ENCODE measurements around the gene SRSF9. TPM values are rescaled to one million over a fixed set of nuclear protein-coding genes. Genes with fewer than 3 reads are reported as not detected.
"Not testable (repeated sequence)": the region's sequence is repeated elsewhere in the genome, so short reads cannot be mapped to it uniquely, and the experiment has no call there.

Gene SRSF9
- total RNA-seq, 2 experiments from 2014 or later = 164 to 171 TPM

DNA sequence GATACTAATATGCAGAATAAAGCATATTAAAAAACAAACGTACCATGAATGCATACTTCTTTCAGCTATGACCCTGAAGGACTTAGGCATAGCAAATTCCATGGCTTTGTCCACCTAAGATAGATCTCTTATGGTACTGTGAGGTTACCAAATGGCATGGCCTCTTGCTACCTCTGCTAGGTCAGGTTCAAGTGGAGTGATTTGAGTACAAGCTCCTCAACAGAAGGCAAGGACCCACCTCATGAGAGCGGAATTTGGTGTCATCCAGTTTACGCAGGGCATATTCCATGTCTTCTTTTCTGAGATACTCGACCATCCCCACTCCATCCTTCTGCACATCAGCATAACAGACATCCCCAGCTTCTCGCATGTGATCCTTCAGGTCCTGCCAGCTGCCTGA is 5.8 kb downstream of the SRSF9 start:
- intact Hi-C loops (cut with micrococcal nuclease) = no loop called here
- CTCF ChIA-PET = interaction anchor here (1.0 to 8.2 kb wide), 5 partner anchors 9 to 119 kb away, joined by 3 to 121 read pairs (median 3); no protein-coding TSS in a partner anchor
- Mint-ChIP-seq H3K27ac (no peak overlapping the region), H3K4me3 (no peak overlapping the region), H3K9me3 (no peaks in the 10 kb centered on the region), H3K27me3 (ENCODE audit: low read depth) (no peaks in the 10 kb centered on the region), H3K36me3 (ENCODE audit: low read depth) (peaks cover 33% of the 10 kb centered on the region), H3K4me1 (ENCODE audit: low read depth) (peaks cover 25% of the 10 kb centered on the region)
- DNase-seq = no peak

DNA sequence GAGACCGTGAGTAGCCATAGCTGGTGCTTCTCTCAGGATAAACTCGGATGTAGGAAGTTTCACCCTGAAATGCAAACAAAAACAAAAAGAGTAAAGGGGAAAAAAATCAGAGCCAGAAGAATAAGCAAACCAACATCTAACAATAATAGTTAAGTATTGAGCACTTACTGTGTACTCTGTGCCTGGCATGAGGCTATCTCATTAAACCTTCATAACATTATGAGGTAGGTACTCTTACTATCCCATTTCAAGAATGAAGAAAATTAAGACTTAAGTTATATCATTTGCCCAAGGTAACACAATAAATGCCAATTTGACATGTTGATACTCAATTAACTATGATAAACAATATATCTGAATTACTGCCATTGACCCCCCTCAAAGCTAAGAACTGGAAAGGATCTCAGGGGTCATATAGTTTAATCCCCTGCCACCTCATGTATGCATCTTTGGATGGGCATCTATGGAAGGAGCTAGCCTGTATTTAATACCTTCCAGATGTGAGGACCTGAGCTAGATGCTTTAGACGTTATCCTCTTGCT is 7.4 kb downstream of the SRSF9 start:
- no peaks in the 10 kb centered on the region for H3K9me3 Mint-ChIP-seq
- CTCF ChIA-PET = interaction anchor here (1.1 kb wide), 1 partner anchor 32 kb away, joined by 6 read pairs; no protein-coding TSS in a partner anchor
- peaks cover 34% of the 10 kb centered on the region for H3K36me3 Mint-ChIP-seq (ENCODE audit: low read depth)
- no peak for DNase-seq
- intact Hi-C loops (cut with micrococcal nuclease) = no loop called here
- peak overlapping the region; percentile 9 for H3K27ac Mint-ChIP-seq
- no peaks in the 10 kb centered on the region for H3K27me3 Mint-ChIP-seq (ENCODE audit: low read depth)
- peaks cover 15% of the 10 kb centered on the region for H3K4me1 Mint-ChIP-seq (ENCODE audit: low read depth)
- H3K4me3 Mint-ChIP-seq = no peak overlapping the region

DNA sequence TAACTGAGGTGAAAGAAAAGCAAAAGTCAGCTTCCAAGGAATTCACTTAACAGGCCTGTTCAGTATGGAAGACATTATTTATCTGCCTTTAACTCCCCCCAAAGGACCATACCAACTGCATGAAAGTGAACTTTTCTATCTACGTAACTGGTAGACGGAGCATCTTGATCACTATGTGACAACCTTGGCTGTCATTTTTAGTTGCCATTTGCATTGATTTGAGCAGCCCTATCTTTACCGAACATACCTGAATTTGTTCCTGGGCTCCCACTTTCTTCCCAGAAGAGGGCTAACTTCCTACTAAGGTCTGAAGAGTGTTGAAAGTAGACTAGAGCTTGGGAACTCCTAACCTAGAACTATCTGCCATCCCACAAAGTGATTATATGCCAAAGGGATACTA is 9.4 kb downstream of the SRSF9 start:
- Mint-ChIP-seq H3K9me3 (no peaks in the 10 kb centered on the region), H3K36me3 (ENCODE audit: low read depth) (peaks cover 36% of the 10 kb centered on the region), H3K4me1 (ENCODE audit: low read depth) (no peaks in the 10 kb centered on the region), H3K27me3 (ENCODE audit: low read depth) (no peaks in the 10 kb centered on the region), H3K27ac (peak overlapping the region; percentile 3), H3K4me3 (no peak overlapping the region)
- CTCF ChIA-PET = interaction anchor here (1.2 to 1.6 kb wide), 2 partner anchors 13 to 20 kb away, joined by 4 to 5 read pairs; no protein-coding TSS in a partner anchor
- intact Hi-C loops (cut with micrococcal nuclease) = no loop called here
- DNase-seq = no peak

DNA sequence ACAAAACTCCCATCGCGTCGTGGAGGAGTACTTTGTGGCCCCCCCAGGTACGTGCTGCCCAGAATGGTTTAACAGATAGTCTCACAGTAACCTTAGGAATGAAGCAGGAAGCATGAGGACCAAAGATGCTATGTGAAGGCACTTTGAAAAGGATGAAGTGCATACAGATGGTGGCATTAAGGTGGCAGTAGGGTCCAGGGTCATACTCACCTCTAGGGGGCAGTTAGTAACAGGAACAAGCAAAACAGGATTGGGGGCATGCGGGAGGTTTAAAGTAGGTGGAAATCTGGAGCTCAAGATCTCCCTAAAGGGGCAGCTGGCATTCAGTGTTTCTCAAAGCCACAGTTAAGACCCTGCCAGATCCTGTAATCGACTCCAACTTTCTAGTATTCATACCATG is 12.4 kb downstream of the SRSF9 start:
- H3K27ac Mint-ChIP-seq = peak overlapping the region; percentile 28

DNA sequence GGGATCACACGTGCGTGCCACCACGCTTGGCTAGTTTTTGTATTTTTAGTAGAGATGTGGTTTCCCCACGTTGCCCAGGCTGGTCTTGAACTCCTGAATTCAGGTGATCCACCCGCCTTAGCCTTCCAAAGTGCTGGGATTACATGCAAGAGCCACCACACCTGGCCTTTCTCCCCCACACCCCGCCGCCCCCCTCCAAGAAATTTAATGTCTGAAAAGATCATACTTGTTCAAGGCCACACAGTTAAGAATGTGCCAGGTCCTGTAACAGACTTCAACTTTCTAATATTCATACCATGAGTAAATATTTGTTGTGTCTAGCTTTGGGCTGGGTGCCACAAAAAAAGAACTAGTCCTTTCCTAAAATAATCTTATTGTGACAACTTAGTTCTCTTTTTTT is 14.2 kb downstream of the SRSF9 start:
- H3K27me3 Mint-ChIP-seq (ENCODE audit: low read depth) = no peaks in the 10 kb centered on the region
- H3K9me3 Mint-ChIP-seq = no peaks in the 10 kb centered on the region
- CTCF ChIA-PET = interaction anchor here (0.6 to 10.3 kb wide), 4 partner anchors 12 to 33 kb away, joined by 3 to 121 read pairs (median 3); partner anchors contain the start of gene SRSF9
- H3K4me3 Mint-ChIP-seq = no peak overlapping the region
- peaks cover 5% of the 10 kb centered on the region for H3K4me1 Mint-ChIP-seq (ENCODE audit: low read depth)
- H3K27ac Mint-ChIP-seq = no peak overlapping the region
- H3K36me3 Mint-ChIP-seq (ENCODE audit: low read depth) = peaks cover 22% of the 10 kb centered on the region
- no peak for DNase-seq
- intact Hi-C loops (cut with micrococcal nuclease) = no loop called here

More for the DNA sequence above, 12.4 kb downstream of the SRSF9 start:
- DNase-seq = no peak
- Mint-ChIP-seq H3K4me3 (no peak overlapping the region), H3K36me3 (ENCODE audit: low read depth) (peaks cover 26% of the 10 kb centered on the region), H3K4me1 (ENCODE audit: low read depth) (peaks cover 3% of the 10 kb centered on the region), H3K27me3 (ENCODE audit: low read depth) (no peaks in the 10 kb centered on the region), H3K9me3 (no peaks in the 10 kb centered on the region)
- intact Hi-C loops (cut with micrococcal nuclease) = no loop called here
- CTCF ChIA-PET = interaction anchor here (1.0 to 10.3 kb wide), 2 partner anchors 10 kb away, joined by 5 to 121 read pairs; partner anchors contain the start of gene SRSF9

DNA sequence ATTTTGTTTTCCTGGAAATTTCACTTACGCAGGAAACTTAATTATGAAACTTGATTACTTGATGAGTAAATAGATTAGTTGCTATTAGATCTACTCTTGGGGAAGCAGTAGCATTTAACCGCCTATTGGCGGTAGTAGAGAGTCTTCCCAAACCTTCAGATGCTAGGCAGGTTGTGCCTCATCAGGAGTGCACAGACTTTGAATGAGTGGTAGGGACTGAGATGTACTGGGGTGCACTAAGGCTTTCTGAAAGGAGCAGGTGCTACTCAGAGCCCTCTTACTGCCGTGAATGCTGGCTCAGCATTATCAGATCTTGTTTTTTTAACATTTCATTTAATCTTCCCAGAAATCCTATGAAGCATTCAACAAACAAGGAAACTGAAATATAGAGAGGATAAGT is 15.6 kb downstream of the SRSF9 start:
- H3K27me3 Mint-ChIP-seq (ENCODE audit: low read depth) = no peaks in the 10 kb centered on the region
- peaks cover 24% of the 10 kb centered on the region for H3K36me3 Mint-ChIP-seq (ENCODE audit: low read depth)
- no peak overlapping the region for H3K27ac Mint-ChIP-seq
- H3K9me3 Mint-ChIP-seq = no peaks in the 10 kb centered on the region
- intact Hi-C loops (cut with micrococcal nuclease) = no loop called here
- DNase-seq = peak; percentile 40
- no peak overlapping the region for H3K4me3 Mint-ChIP-seq
- CTCF ChIA-PET = interaction anchor here (0.5 to 10.3 kb wide), 5 partner anchors 11 to 504 kb away, joined by 3 to 121 read pairs (median 7); partner anchors contain the start of gene SRSF9
- H3K4me1 Mint-ChIP-seq (ENCODE audit: low read depth) = peaks cover 10% of the 10 kb centered on the region

DNA sequence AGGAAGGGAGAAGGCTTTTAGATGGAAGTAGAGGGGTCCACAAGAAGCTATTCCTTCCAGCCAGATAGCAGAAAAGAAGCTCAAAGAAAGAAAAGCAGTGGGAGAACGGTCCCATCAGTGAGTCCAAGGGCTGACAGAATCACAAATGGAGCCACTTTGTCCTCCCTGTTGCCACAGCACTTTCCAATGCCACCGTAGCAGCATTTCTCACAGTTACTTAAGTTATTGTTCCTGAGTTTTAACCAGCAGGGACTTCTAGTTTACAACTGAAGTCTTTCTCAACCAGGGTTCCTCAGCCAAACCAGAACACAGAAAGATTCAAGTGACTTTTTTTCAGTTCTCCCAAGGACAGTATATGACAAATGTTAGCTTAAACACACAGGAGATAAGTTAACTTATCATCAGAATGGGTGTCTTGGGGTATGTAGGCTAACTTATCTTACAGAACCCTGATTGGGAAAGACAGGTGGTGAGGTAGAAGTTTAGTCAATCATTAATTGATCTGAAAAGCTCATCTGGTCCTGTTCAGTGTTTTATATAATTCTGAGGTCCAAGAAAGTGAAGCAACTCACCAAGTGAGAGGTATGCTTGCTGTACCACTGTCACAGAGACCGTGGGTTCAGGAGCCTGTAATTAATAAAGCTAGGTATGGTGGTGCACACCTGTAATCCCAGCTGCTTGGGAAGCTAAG is 16.3 kb downstream of the SRSF9 start:
- peak overlapping the region; percentile 30 for H3K27ac Mint-ChIP-seq
- peaks cover 26% of the 10 kb centered on the region for H3K36me3 Mint-ChIP-seq (ENCODE audit: low read depth)
- DNase-seq = no peak
- H3K9me3 Mint-ChIP-seq = no peaks in the 10 kb centered on the region
- H3K4me1 Mint-ChIP-seq (ENCODE audit: low read depth) = peaks cover 13% of the 10 kb centered on the region
- no peak overlapping the region for H3K4me3 Mint-ChIP-seq
- CTCF ChIA-PET = interaction anchor here (0.5 to 10.3 kb wide), 7 partner anchors 11 to 275 kb away, joined by 3 to 121 read pairs (median 5); partner anchors contain the start of genes COX6A1 and SRSF9
- H3K27me3 Mint-ChIP-seq (ENCODE audit: low read depth) = no peaks in the 10 kb centered on the region
- intact Hi-C loops (cut with micrococcal nuclease) = no loop called here

GRCh38 chr12:120452524-120452923 is 17.0 kb downstream of the SRSF9 start:
- CTCF ChIA-PET = interaction anchor here (0.6 to 10.3 kb wide), 5 partner anchors 10 to 1244 kb away, joined by 3 to 121 read pairs (median 4); partner anchors contain the start of genes COX6A1 and SRSF9
- H3K9me3 Mint-ChIP-seq = not testable (repeated sequence)

GRCh38 chr12:120447992-120448391 is 21.6 kb downstream of the SRSF9 start:
- DNase-seq = no peak
- H3K36me3 Mint-ChIP-seq (ENCODE audit: low read depth) = peaks cover 26% of the 10 kb centered on the region
- CTCF ChIA-PET = interaction anchor here (0.6 to 2.2 kb wide), 4 partner anchors 9 to 19 kb away, joined by 3 to 6 read pairs (median 5); no protein-coding TSS in a partner anchor
- no peaks in the 10 kb centered on the region for H3K9me3 Mint-ChIP-seq
- H3K27me3 Mint-ChIP-seq (ENCODE audit: low read depth) = no peaks in the 10 kb centered on the region
- intact Hi-C loops (cut with micrococcal nuclease) = loop anchor here (2.0 kb wide), 2 partner anchors 21 to 49 kb away; partner anchors contain the start of genes DYNLL1 and SRSF9
- H3K27ac Mint-ChIP-seq = no peak overlapping the region
- peak overlapping the region; percentile 95 for H3K4me3 Mint-ChIP-seq
- H3K4me1 Mint-ChIP-seq (ENCODE audit: low read depth) = peaks cover 45% of the 10 kb centered on the region

More at GRCh38 chr12:120452524-120452923, 17.0 kb downstream of the SRSF9 start:
- DNase-seq; H3K4me3 Mint-ChIP-seq; H3K27me3 Mint-ChIP-seq (ENCODE audit: low read depth); intact Hi-C loops (cut with micrococcal nuclease); H3K27ac Mint-ChIP-seq: not testable (repeated sequence)
- peaks cover 20% of the 10 kb centered on the region for H3K4me1 Mint-ChIP-seq (ENCODE audit: low read depth)
- H3K36me3 Mint-ChIP-seq (ENCODE audit: low read depth) = peaks cover 26% of the 10 kb centered on the region

- not testable (repeated sequence) for H3K27me3 Mint-ChIP-seq (ENCODE audit: low read depth); DNase-seq; H3K9me3 Mint-ChIP-seq
- CTCF ChIA-PET = interaction anchor here (1.3 to 2.2 kb wide), 2 partner anchors 11 to 12 kb away, joined by 5 read pairs; no protein-coding TSS in a partner anchor
- Mint-ChIP-seq H3K4me3 (peak overlapping the region; percentile 95), H3K36me3 (ENCODE audit: low read depth) (peaks cover 30% of the 10 kb centered on the region), H3K4me1 (ENCODE audit: low read depth) (peaks cover 45% of the 10 kb centered on the region), H3K27ac (peak overlapping the region; percentile 95)
- intact Hi-C loops (cut with micrococcal nuclease) = loop anchor here (1.0 to 2.0 kb wide), 3 partner anchors 9 to 50 kb away; partner anchors contain the start of genes COX6A1, DYNLL1 and SRSF9
These were observed 22.7 kb downstream of the SRSF9 start for GRCh38 chr12:120446844-120447178.

GRCh38 chr12:120445911-120446843 is 23.4 kb downstream of the SRSF9 start, which contains the start of the genes GATC and TRIAP1:
GATC (plus strand) TSS chr12:120446444; CDS start chr12:120446481, 37 bp downstream.
TRIAP1 (minus strand) TSS chr12:120446384; CDS start chr12:120446372, 12 bp downstream.
- peak within 1 kb of the TSS; percentile 95 for H3K4me3 Mint-ChIP-seq
- peaks cover 47% of the 10 kb centered on the region for H3K4me1 Mint-ChIP-seq (ENCODE audit: low read depth)
- CTCF ChIA-PET = interaction anchor here (0.5 to 2.2 kb wide), 3 partner anchors 13 to 141 kb away, joined by 3 to 5 read pairs (median 3); no protein-coding TSS in a partner anchor
- H3K36me3 Mint-ChIP-seq (ENCODE audit: low read depth) = peaks cover 33% of the 10 kb centered on the region
- H3K27ac Mint-ChIP-seq = peak within 1 kb of the TSS; percentile 95
- peak; percentile 90 for DNase-seq
- intact Hi-C loops (cut with micrococcal nuclease) = loop anchor here (1.0 to 2.0 kb wide), 3 partner anchors 8 to 51 kb away; partner anchors contain the start of genes COX6A1, DYNLL1 and SRSF9
- H3K9me3 Mint-ChIP-seq = no peaks in the 10 kb centered on the region
- H3K27me3 Mint-ChIP-seq (ENCODE audit: low read depth) = no peaks in the 10 kb centered on the region
